HepG2 (cell line): ENCODE data around the gene OR6S1. TPM values are rescaled to one million over a fixed set of nuclear protein-coding genes. Genes with fewer than 3 reads are reported as not detected.

Source experiments
- AHR ChIP-seq: IDR thresholded peaks from 2 replicates; pipeline ENCODE4 v1.6.1; 2018; ENCODE audit warnings: missing genetic modification reagents, missing compliant biosample characterization
- AKAP8 ChIP-seq: sonication (generic); formaldehyde crosslinking; IDR thresholded peaks from 2 replicates; pipeline ENCODE4 v1.5.1; 2020; ENCODE audit warnings: mild to moderate bottlenecking, missing genetic modification reagents
- ATF7-NPFF ChIP-seq: sonication (generic); formaldehyde crosslinking; IDR thresholded peaks from 2 replicates; pipeline ENCODE4 v1.8.1; 2023; ENCODE audit warnings: mild to moderate bottlenecking, low read depth, missing genetic modification reagents, moderate library complexity
- HOXA7 ChIP-seq: sonication (generic); formaldehyde crosslinking; IDR thresholded peaks from 2 replicates; pipeline ENCODE4 v1.8.1; 2022; ENCODE audit warnings: mild to moderate bottlenecking, missing genetic modification reagents, moderate library complexity
- ISX ChIP-seq: sonication (generic); formaldehyde crosslinking; conservative IDR thresholded peaks from 2 replicates; pipeline ENCODE4 v1.5.0; 2020; ENCODE audit warnings: missing genetic modification reagents
- KDM3A ChIP-seq: IDR thresholded peaks from 2 replicates; pipeline ENCODE4 v1.6.1; 2018; ENCODE audit warnings: low read depth, missing compliant biosample characterization
- MTF1 ChIP-seq: sonication (generic); formaldehyde crosslinking; IDR thresholded peaks from 2 replicates; pipeline ENCODE4 v1.5.0; 2020; ENCODE audit warnings: missing genetic modification reagents
- NFATC3 ChIP-seq: sonication (generic); formaldehyde crosslinking; IDR thresholded peaks from 2 replicates; pipeline ENCODE4 v1.5.1; 2020; ENCODE audit warnings: mild to moderate bottlenecking, missing genetic modification reagents
- NFE2L2 ChIP-seq: fragments of 150-350 bp; IDR thresholded peaks from 2 replicates; pipeline ENCODE4 v1.6.1; 2014; ENCODE audit warnings: low read length
- POLR2G ChIP-seq: fragments of 200-400 bp; formaldehyde crosslinking; IDR thresholded peaks from 2 replicates; pipeline ENCODE4 v1.6.1; 2018; ENCODE audit warnings: mild to moderate bottlenecking, low read depth, low read length, moderate library complexity
- RFXANK ChIP-seq: IDR thresholded peaks from 2 replicates; pipeline ENCODE4 v1.6.1; 2016
- SMAD9 ChIP-seq: sonication (generic); formaldehyde crosslinking; IDR thresholded peaks from 2 replicates; pipeline ENCODE4 v1.5.1; 2020; ENCODE audit warnings: mild to moderate bottlenecking, missing genetic modification reagents
- ZBTB21 ChIP-seq: sonication (generic); formaldehyde crosslinking; IDR thresholded peaks from 2 replicates; pipeline ENCODE4 v1.4.0; 2020; ENCODE audit warnings: missing genetic modification reagents
- ZNF326 ChIP-seq: sonication (generic); formaldehyde crosslinking; IDR thresholded peaks from 2 replicates; pipeline ENCODE4 v1.4.0; 2020; ENCODE audit warnings: missing genetic modification reagents, borderline replicate concordance
- ZNF644 ChIP-seq: IDR thresholded peaks from 2 replicates; pipeline ENCODE4 v1.6.1; 2016; ENCODE audit warnings: low read depth
- ZNF672 ChIP-seq: sonication (generic); formaldehyde crosslinking; IDR thresholded peaks from 2 replicates; pipeline ENCODE4 v1.8.1; 2022; ENCODE audit warnings: missing genetic modification reagents
- polyA plus RNA-seq, 8 experiments: library from polyadenylated mRNA; depleted of rRNA in 3 of 8; stranded (reverse) in 7 of 8; unstranded in 1 of 8; fragments of >200 nt; fragmentation: Illumina TruSeq in 4 of 8; extraction: Trizol in 4 of 8; gene quantifications; 2 replicates each; pipeline versions ENCODE4 v1.2.1 to v1.2.3, GENCODE V29; 2011 to 2016; ENCODE audit warnings: low read depth in 4 of 8, missing spikeins in 1 of 8, mixed read lengths in 1 of 8; ENCODE audit not compliant: insufficient read depth in 1 of 8
- total RNA-seq, 5 experiments: library from RNA; depleted of rRNA; stranded (reverse); fragments of >200 nt; fragmentation: Illumina TruSeq; extraction: Trizol; gene quantifications; 2 replicates each; pipeline ENCODE4 v1.2.3, GENCODE V29; 2016; ENCODE audit warnings: low read depth in 1 of 5
- TF ChIP-seq, protein P1 (sequence below): sonication (generic); formaldehyde crosslinking; IDR thresholded peaks from 2 replicates; pipeline ENCODE4 v1.4.0; 2020; ENCODE audit warnings: mild to moderate bottlenecking, missing genetic modification reagents
- TF ChIP-seq, protein P2 (sequence below): sonication (generic); formaldehyde crosslinking; IDR thresholded peaks from 2 replicates; pipeline ENCODE4 v1.5.1; 2020; ENCODE audit warnings: mild to moderate bottlenecking, missing genetic modification reagents, moderate library complexity
- TF ChIP-seq, protein P3 (sequence below): sonication (generic); formaldehyde crosslinking; IDR thresholded peaks from 2 replicates; pipeline ENCODE4 v1.4.0; 2020; ENCODE audit warnings: missing genetic modification reagents, mild to moderate bottlenecking, borderline replicate concordance
- TF ChIP-seq, protein P4 (sequence below): IDR thresholded peaks from 2 replicates; pipeline ENCODE4 v1.6.1; 2016; ENCODE audit warnings: missing biosample characterization, missing genetic modification reagents, low read depth
- TF ChIP-seq, protein P5 (sequence below): sonication (generic); formaldehyde crosslinking; IDR thresholded peaks from 2 replicates; pipeline ENCODE4 v1.8.1; 2023; ENCODE audit warnings: missing genetic modification reagents, mild to moderate bottlenecking, borderline replicate concordance

Gene OR6S1
- total and polyA plus RNA-seq, 2 of the 13 experiments (the other 11 are each of a cell fraction or from before 2014, with no cell fraction given) = 0.09 TPM; not detected in 1

DNA sequence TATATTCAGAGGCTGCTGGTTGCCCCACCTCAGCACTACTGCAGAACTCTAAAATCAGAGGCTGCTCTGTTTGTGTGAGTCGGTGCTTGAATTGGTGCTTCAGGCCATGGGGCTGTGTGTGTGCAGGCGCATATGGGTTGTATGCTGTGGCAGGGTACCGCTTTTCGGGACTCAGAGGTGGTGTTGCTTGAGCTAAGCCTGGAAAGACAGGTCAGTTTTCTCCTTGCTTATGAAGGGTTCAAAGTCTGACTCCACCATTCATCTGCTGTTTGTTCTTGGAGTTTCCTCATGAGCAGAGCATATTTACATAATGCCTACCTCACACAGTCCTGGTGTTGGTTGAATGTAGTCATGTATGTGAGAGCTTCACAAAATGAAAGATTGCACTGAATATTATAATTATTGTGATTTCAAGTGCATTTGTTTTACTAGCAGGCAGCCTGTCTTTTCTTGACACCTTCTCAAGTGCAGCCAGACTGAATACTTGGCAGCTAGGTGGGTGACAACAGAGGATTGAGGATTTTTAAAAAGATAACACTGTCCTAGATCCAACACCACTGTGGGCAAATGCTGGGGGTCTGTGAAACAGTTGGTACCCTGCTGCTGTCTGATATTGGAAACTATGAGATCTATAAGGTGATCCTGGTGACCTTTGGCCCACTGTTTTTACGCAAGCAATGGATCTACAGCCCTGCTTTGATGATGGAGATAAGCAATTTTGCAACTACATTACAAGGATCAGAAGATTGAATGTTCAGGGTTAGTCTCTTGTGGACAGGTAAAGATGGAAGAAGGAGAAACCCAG is 46.1 kb upstream of the OR6S1 start (continued):
- TF ChIP-seq, protein P1, sequence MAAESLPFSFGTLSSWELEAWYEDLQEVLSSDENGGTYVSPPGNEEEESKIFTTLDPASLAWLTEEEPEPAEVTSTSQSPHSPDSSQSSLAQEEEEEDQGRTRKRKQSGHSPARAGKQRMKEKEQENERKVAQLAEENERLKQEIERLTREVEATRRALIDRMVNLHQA (CRISPR knock-in tag) = no peak
- TF ChIP-seq ZNF326 = no peak
- peak; percentile 74; the same call in 1 of the 2 replicates for TF ChIP-seq ZNF644 (CRISPR knock-in tag)
- no peak for TF ChIP-seq RFXANK (CRISPR knock-in tag)
- TF ChIP-seq, protein P2, sequence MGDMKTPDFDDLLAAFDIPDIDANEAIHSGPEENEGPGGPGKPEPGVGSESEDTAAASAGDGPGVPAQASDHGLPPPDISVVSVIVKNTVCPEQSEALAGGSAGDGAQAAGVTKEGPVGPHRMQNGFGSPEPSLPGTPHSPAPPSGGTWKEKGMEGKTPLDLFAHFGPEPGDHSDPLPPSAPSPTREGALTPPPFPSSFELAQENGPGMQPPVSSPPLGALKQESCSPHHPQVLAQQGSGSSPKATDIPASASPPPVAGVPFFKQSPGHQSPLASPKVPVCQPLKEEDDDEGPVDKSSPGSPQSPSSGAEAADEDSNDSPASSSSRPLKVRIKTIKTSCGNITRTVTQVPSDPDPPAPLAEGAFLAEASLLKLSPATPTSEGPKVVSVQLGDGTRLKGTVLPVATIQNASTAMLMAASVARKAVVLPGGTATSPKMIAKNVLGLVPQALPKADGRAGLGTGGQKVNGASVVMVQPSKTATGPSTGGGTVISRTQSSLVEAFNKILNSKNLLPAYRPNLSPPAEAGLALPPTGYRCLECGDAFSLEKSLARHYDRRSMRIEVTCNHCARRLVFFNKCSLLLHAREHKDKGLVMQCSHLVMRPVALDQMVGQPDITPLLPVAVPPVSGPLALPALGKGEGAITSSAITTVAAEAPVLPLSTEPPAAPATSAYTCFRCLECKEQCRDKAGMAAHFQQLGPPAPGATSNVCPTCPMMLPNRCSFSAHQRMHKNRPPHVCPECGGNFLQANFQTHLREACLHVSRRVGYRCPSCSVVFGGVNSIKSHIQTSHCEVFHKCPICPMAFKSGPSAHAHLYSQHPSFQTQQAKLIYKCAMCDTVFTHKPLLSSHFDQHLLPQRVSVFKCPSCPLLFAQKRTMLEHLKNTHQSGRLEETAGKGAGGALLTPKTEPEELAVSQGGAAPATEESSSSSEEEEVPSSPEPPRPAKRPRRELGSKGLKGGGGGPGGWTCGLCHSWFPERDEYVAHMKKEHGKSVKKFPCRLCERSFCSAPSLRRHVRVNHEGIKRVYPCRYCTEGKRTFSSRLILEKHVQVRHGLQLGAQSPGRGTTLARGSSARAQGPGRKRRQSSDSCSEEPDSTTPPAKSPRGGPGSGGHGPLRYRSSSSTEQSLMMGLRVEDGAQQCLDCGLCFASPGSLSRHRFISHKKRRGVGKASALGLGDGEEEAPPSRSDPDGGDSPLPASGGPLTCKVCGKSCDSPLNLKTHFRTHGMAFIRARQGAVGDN = peak; percentile 35; the same call in 1 of the 2 replicates
- TF ChIP-seq KDM3A (CRISPR knock-in tag) = no peak
- peak; percentile 72; the same call in 1 of the 2 replicates for TF ChIP-seq AHR (CRISPR knock-in tag)
- TF ChIP-seq ZNF672 = no peak
- TF ChIP-seq HOXA7 (CRISPR knock-in tag) = no peak
- no peak for TF ChIP-seq ZBTB21 (CRISPR knock-in tag)
- TF ChIP-seq, protein P3, sequence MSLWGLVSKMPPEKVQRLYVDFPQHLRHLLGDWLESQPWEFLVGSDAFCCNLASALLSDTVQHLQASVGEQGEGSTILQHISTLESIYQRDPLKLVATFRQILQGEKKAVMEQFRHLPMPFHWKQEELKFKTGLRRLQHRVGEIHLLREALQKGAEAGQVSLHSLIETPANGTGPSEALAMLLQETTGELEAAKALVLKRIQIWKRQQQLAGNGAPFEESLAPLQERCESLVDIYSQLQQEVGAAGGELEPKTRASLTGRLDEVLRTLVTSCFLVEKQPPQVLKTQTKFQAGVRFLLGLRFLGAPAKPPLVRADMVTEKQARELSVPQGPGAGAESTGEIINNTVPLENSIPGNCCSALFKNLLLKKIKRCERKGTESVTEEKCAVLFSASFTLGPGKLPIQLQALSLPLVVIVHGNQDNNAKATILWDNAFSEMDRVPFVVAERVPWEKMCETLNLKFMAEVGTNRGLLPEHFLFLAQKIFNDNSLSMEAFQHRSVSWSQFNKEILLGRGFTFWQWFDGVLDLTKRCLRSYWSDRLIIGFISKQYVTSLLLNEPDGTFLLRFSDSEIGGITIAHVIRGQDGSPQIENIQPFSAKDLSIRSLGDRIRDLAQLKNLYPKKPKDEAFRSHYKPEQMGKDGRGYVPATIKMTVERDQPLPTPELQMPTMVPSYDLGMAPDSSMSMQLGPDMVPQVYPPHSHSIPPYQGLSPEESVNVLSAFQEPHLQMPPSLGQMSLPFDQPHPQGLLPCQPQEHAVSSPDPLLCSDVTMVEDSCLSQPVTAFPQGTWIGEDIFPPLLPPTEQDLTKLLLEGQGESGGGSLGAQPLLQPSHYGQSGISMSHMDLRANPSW (CRISPR knock-in tag) = no peak
- TF ChIP-seq AKAP8 (CRISPR knock-in tag) = no peak
- 0 out of 2 replicates have a peak, but pooled peaks have one; percentile 22 for TF ChIP-seq ISX (CRISPR knock-in tag)
- no peak for TF ChIP-seq NFATC3
- TF ChIP-seq, protein P4, sequence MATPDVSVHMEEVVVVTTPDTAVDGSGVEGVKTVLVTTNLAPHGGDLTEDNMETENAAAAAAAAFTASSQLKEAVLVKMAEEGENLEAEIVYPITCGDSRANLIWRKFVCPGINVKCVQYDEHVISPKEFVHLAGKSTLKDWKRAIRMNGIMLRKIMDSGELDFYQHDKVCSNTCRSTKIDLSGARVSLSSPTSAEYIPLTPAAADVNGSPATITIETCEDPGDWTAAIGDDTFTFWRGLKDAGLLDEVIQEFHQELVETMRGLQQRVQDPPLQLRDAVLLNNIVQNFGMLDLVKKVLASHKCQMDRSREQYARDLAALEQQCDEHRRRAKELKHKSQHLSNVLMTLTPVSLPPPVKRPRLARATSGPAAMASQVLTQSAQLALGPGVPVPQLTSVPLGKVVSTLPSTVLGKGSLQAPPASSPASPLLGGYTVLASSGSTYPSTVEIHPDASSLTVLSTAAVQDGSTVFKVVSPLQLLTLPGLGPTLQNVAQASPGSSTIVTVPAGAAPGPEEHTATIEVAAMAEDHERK = no peak
- TF ChIP-seq MTF1 (CRISPR knock-in tag) = no peak
- TF ChIP-seq POLR2G = peak; percentile 94
- TF ChIP-seq NFE2L2 = no peak
- TF ChIP-seq, protein P5, sequence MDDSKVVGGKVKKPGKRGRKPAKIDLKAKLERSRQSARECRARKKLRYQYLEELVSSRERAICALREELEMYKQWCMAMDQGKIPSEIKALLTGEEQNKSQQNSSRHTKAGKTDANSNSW = no peak
- no peak for TF ChIP-seq SMAD9 (CRISPR knock-in tag)
- no peak for TF ChIP-seq ATF7-NPFF
